Measurements from ENCODE around the gene TNXB. TPM values are rescaled to one million over a fixed set of nuclear protein-coding genes. Genes with fewer than 3 reads are reported as not detected.

The TNXB gene
- total and polyA plus RNA-seq, 4 donors, result 21.3 to 117 (median 78.3) TPM

- DNase-seq (no peak), ATAC-seq (ENCODE audit: insufficient read depth, low FRiP score) (no peak)
- 88 to 92% methylated on average over 10 of the region's 10 CpGs for WGBS, 2 donors
- peaks cover 0 to 25% (median 3%) of the 10 kb centered on the region in 3 donors for H3K27me3 ChIP-seq (ENCODE audit: control insufficient read depth in 3 of 3, insufficient read depth in 3 of 3, low read length in 2 of 3)
- peak overlapping the region in 1 of 2 donors; percentile 13 for H3K27ac ChIP-seq (ENCODE audit: low read depth in 1 of 2, low read length in 1 of 2)
- H3K36me3 ChIP-seq (ENCODE audit: control insufficient read depth in 4 of 4, insufficient read depth in 4 of 4, low read length in 4 of 4), result peaks cover 0 to 2% (median under 1%) of the 10 kb centered on the region in 4 donors
- no peaks in the 10 kb centered on the region for H3K9me3 ChIP-seq (ENCODE audit: control insufficient read depth in 4 of 4, insufficient read depth in 3 of 4, low read length in 3 of 4)
- H3K4me1 ChIP-seq (ENCODE audit: control insufficient read depth in 5 of 5, insufficient read depth in 5 of 5, low read length in 5 of 5), result peaks cover 0 to 31% (median 12%) of the 10 kb centered on the region in 5 donors
- no peak overlapping the region for H3K4me3 ChIP-seq
- H3K9ac ChIP-seq (ENCODE audit: insufficient read depth in 1 of 2, low read length in 2 of 2), result no peak overlapping the region
- no peak for TF ChIP-seq CTCF (IDR thresholded peaks at IDR 0.05; ENCODE audit: control extremely low read depth, extremely low read depth)
These were observed 19.9 kb downstream of the TNXB start for GRCh38 chr6:32089082-32089828.

- peaks cover 0 to 2% (median 1%) of the 10 kb centered on the region in 4 donors for H3K36me3 ChIP-seq (ENCODE audit: control insufficient read depth in 4 of 4, insufficient read depth in 4 of 4, low read length in 4 of 4)
- no peak overlapping the region for H3K9ac ChIP-seq (ENCODE audit: insufficient read depth in 1 of 2, low read length in 2 of 2)
- DNase-seq (no peak), ATAC-seq (ENCODE audit: insufficient read depth, low FRiP score) (no peak)
- no peak for TF ChIP-seq CTCF (IDR thresholded peaks at IDR 0.05; ENCODE audit: control extremely low read depth, extremely low read depth)
- H3K4me1 ChIP-seq (ENCODE audit: control insufficient read depth in 5 of 5, insufficient read depth in 5 of 5, low read length in 5 of 5), result peaks cover 0 to 24% (median 12%) of the 10 kb centered on the region in 5 donors
- H3K27me3 ChIP-seq (ENCODE audit: control insufficient read depth in 3 of 3, insufficient read depth in 3 of 3, low read length in 2 of 3), result peaks cover 0 to 26% (median 3%) of the 10 kb centered on the region in 3 donors
- no peak overlapping the region for H3K4me3 ChIP-seq
- H3K9me3 ChIP-seq (ENCODE audit: control insufficient read depth in 4 of 4, insufficient read depth in 3 of 4, low read length in 3 of 4), result no peaks in the 10 kb centered on the region
- peak overlapping the region in 1 of 2 donors; percentile 7 for H3K27ac ChIP-seq (ENCODE audit: low read depth in 1 of 2, low read length in 1 of 2)
- WGBS, 2 donors, result 95 to 96% methylated on average over 14 of the region's 14 CpGs
These were observed 20.6 kb downstream of the TNXB start for GRCh38 chr6:32088487-32089049.

- WGBS, 2 donors, result 13 to 21% methylated on average over 35 to 50 of the region's 50 CpGs
- Histone ChIP-seq H3K4me1 (ENCODE audit: control insufficient read depth in 5 of 5, insufficient read depth in 5 of 5, low read length in 5 of 5) (peaks cover 0 to 18% (median 10%) of the 10 kb centered on the region in 5 donors), H3K27ac (ENCODE audit: low read depth in 1 of 2, low read length in 1 of 2) (peak overlapping the region in 1 of 2 donors; percentile 79), H3K4me3 (no peak overlapping the region), H3K9me3 (ENCODE audit: control insufficient read depth in 4 of 4, insufficient read depth in 3 of 4, low read length in 3 of 4) (no peaks in the 10 kb centered on the region), H3K36me3 (ENCODE audit: control insufficient read depth in 4 of 4, insufficient read depth in 4 of 4, low read length in 4 of 4) (peaks cover 0 to 2% (median 1%) of the 10 kb centered on the region in 4 donors), H3K27me3 (ENCODE audit: control insufficient read depth in 3 of 3, insufficient read depth in 3 of 3, low read length in 2 of 3) (peaks cover 0 to 30% (median 3%) of the 10 kb centered on the region in 3 donors), H3K9ac (ENCODE audit: insufficient read depth in 1 of 2, low read length in 2 of 2) (no peak overlapping the region)
- DNase-seq (peak; percentile 82 to 90 (median 89)), ATAC-seq (ENCODE audit: insufficient read depth, low FRiP score) (peak; percentile 62)
- peak; percentile 69 for TF ChIP-seq CTCF (IDR thresholded peaks at IDR 0.05; ENCODE audit: control extremely low read depth, extremely low read depth)
These were observed 21.3 kb downstream of the TNXB start for GRCh38 chr6:32087574-32088486.

Measured in lung (tissue), 12 donors.